ENCODE data around the gene FYN.

FYN gene

DNA sequence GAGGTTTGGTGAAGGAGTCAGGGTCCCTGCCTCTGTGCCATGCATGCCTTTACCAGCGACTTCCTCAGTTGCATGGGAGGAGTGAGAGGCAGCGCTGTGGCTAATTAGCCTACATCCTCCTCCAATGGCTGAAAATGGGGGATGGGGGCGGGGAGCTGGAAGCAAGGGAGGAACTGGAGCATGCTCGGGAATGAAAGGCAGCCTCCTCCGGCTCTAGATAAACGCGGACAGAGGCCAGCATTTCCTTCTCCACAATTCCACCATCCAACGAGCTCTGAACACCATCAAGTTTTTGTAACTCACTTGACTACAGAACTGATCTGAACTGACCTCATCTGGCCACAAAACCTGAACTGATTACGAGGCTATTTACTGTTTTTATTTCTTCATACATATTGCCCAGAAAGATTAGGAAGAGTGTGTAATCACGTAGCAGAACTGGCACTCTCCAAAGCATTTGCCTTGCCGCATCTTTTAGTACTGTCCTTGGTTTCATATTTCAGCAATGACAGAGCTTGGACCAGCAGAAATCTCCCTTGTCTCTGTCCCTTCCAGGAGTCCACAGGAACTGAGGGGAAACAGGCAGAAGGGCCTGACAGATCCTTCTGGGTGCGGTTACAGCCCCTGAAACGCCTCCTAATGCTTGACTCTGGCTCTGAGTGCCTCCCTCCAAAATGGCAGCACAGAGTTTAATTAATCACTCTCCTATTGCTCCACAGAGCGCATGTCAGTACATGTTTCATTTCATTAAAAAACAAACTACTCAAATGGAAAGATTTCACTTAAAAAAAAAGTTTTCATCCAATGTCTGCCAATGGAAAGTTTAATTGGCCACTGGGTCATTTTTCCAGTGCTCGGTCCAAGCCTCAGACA is 209.3 kb downstream of the FYN start:
- Histone ChIP-seq H3K4me1 (ENCODE audit: insufficient read depth, poor library complexity, severe bottlenecking) (no peaks in the 10 kb centered on the region), H3K4me3 (ENCODE audit: severe bottlenecking) (no peak overlapping the region), H3K27me3 (ENCODE audit: insufficient read depth, poor library complexity, severe bottlenecking) (no peaks in the 10 kb centered on the region), H3K27ac (ENCODE audit: poor library complexity, severe bottlenecking) (no peak overlapping the region), H3K9me3 (ENCODE audit: severe bottlenecking) (no peaks in the 10 kb centered on the region), H3K36me3 (ENCODE audit: low read depth) (no peaks in the 10 kb centered on the region)
- ATAC-seq (ENCODE audit: low read depth) (no peak), DNase-seq (ENCODE audit: low spot score) (no peak)
- no peak for TF ChIP-seq CTCF (IDR thresholded peaks at IDR 0.05; ENCODE audit: poor library complexity, severe bottlenecking)

GRCh38 chr6:111662794-111663593 is 210.3 kb downstream of the FYN start:
- Histone ChIP-seq H3K4me3 (ENCODE audit: severe bottlenecking) (no peak overlapping the region), H3K9me3 (ENCODE audit: severe bottlenecking) (no peaks in the 10 kb centered on the region), H3K27me3 (ENCODE audit: insufficient read depth, poor library complexity, severe bottlenecking) (no peaks in the 10 kb centered on the region), H3K4me1 (ENCODE audit: insufficient read depth, poor library complexity, severe bottlenecking) (peaks cover 4% of the 10 kb centered on the region), H3K36me3 (ENCODE audit: low read depth) (no peaks in the 10 kb centered on the region), H3K27ac (ENCODE audit: poor library complexity, severe bottlenecking) (no peak overlapping the region)
- no peak for ATAC-seq (ENCODE audit: low read depth)
- no peak for TF ChIP-seq CTCF (IDR thresholded peaks at IDR 0.05; ENCODE audit: poor library complexity, severe bottlenecking)
- no peak for DNase-seq (ENCODE audit: low spot score)

DNA sequence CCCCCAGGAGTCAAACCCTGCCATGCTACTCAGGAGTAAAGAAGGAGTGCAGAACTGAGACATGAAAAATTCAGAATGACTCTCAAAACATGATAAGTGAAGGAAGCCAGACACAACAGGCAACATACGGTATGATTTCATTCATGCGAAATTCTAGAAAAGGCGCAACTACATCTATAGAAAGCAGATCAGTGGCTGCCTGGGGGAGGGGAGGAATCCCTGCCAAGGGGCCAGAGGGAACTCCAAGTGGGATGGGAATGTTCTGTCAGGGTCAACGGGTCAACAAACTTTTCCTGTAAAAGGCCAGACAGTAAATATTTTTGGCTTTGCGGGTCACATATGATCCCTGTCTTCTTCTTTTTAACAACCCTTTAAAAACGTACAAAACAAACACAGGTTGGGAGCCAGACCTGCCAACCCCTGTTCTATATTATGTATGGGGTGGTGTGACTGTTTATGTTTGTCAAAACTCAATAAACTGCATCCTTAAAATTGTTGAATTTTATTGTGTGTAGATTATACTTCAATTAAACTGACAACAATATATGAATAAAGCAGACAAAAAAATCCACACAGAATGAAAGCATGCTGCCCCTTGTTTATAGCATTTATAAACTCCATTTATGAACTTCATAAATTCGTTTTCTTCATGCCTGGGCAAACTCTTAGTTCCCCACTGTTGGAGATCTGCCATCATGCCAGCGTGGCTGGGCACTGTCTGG is 211.0 kb downstream of the FYN start:
- TF ChIP-seq CTCF (IDR thresholded peaks at IDR 0.05; ENCODE audit: poor library complexity, severe bottlenecking), result no peak
- Histone ChIP-seq H3K27me3 (ENCODE audit: insufficient read depth, poor library complexity, severe bottlenecking) (no peaks in the 10 kb centered on the region), H3K36me3 (ENCODE audit: low read depth) (no peaks in the 10 kb centered on the region), H3K27ac (ENCODE audit: poor library complexity, severe bottlenecking) (no peak overlapping the region), H3K4me3 (ENCODE audit: severe bottlenecking) (no peak overlapping the region), H3K4me1 (ENCODE audit: insufficient read depth, poor library complexity, severe bottlenecking) (peaks cover 6% of the 10 kb centered on the region), H3K9me3 (ENCODE audit: severe bottlenecking) (no peaks in the 10 kb centered on the region)
- ATAC-seq (ENCODE audit: low read depth) (no peak), DNase-seq (ENCODE audit: low spot score) (no peak)

GRCh38 chr6:111661541-111662061 is 211.7 kb downstream of the FYN start:
- H3K9me3 ChIP-seq (ENCODE audit: severe bottlenecking), result no peaks in the 10 kb centered on the region
- H3K36me3 ChIP-seq (ENCODE audit: low read depth), result no peaks in the 10 kb centered on the region
- H3K4me3 ChIP-seq (ENCODE audit: severe bottlenecking), result no peak overlapping the region
- no peak for DNase-seq (ENCODE audit: low spot score)
- TF ChIP-seq CTCF (IDR thresholded peaks at IDR 0.05; ENCODE audit: poor library complexity, severe bottlenecking), result no peak
- peaks cover 12% of the 10 kb centered on the region for H3K4me1 ChIP-seq (ENCODE audit: insufficient read depth, poor library complexity, severe bottlenecking)
- H3K27ac ChIP-seq (ENCODE audit: poor library complexity, severe bottlenecking), result no peak overlapping the region
- no peak for ATAC-seq (ENCODE audit: low read depth)
- H3K27me3 ChIP-seq (ENCODE audit: insufficient read depth, poor library complexity, severe bottlenecking), result no peaks in the 10 kb centered on the region

All from RWPE2 (cell line).